Measurements from ENCODE around the gene ANAPC16. TPM values are rescaled to one million over a fixed set of nuclear protein-coding genes. Genes with fewer than 3 reads are reported as not detected.
A peak's percentile ranks its signal among the peaks of the same experiment; 100 is the strongest.

The ANAPC16 gene
- total RNA-seq, 1 donor from 2014 or later, result 54.4 TPM

DNA sequence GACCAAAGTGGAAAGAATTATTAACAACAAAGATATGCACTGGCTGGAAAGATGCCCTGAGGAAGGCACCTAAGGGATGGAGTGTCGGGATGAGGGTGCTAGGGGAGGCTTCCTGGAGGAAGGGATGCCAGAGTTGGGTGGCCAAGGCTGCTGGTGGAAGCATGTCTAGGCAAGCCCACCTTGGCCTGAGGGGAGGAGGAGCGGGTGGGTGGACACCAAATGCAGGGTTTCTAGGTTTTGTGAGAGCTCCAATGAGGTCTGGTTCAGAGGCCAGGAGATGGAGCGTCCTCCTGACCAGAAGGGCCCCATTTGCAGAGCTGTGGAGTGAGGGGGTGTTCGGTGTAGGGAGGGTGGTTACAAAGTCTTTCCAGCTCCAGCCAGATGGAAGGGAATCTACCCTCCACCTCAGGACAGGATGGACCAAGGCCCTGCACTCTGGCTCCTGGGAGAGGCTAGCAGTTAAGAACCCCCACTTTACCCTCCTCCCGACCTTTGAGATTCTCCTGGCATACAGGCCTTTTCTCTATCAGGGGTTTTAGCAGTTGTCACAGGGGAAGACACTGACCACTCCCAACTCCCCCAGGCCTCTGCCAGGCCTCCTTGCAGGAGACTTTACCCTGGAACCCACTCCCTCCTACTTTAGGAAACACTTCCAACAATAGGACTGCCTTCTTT, 54.9 kb downstream of the ANAPC16 start:
- TF ChIP-seq, protein P1, sequence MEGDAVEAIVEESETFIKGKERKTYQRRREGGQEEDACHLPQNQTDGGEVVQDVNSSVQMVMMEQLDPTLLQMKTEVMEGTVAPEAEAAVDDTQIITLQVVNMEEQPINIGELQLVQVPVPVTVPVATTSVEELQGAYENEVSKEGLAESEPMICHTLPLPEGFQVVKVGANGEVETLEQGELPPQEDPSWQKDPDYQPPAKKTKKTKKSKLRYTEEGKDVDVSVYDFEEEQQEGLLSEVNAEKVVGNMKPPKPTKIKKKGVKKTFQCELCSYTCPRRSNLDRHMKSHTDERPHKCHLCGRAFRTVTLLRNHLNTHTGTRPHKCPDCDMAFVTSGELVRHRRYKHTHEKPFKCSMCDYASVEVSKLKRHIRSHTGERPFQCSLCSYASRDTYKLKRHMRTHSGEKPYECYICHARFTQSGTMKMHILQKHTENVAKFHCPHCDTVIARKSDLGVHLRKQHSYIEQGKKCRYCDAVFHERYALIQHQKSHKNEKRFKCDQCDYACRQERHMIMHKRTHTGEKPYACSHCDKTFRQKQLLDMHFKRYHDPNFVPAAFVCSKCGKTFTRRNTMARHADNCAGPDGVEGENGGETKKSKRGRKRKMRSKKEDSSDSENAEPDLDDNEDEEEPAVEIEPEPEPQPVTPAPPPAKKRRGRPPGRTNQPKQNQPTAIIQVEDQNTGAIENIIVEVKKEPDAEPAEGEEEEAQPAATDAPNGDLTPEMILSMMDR (IDR thresholded peaks at IDR 0.05), result no peak
- H3K27ac Mint-ChIP-seq (ENCODE audit: unreplicated experiment), result peak overlapping the region; percentile 39
- no peak overlapping the region for H3K4me3 Mint-ChIP-seq (ENCODE audit: unreplicated experiment)
- peaks cover 13% of the 10 kb centered on the region for H3K36me3 Mint-ChIP-seq (ENCODE audit: low read depth)
- no peaks in the 10 kb centered on the region for H3K27me3 Mint-ChIP-seq (ENCODE audit: low read depth)
- peaks cover 27% of the 10 kb centered on the region for H3K4me1 Mint-ChIP-seq (ENCODE audit: low read depth)
- no peaks in the 10 kb centered on the region for H3K9me3 Mint-ChIP-seq (ENCODE audit: low read depth)
- no peak for DNase-seq (ENCODE audit: low spot score)

GRCh38 chr10:72272689-72273409, 57.0 kb downstream of the ANAPC16 start:
- peaks cover 41% of the 10 kb centered on the region for H3K4me1 Mint-ChIP-seq (ENCODE audit: low read depth)
- peak overlapping the region; percentile 100 for H3K27ac Mint-ChIP-seq (ENCODE audit: unreplicated experiment)
- no peaks in the 10 kb centered on the region for H3K27me3 Mint-ChIP-seq (ENCODE audit: low read depth)
- peaks cover 20% of the 10 kb centered on the region for H3K36me3 Mint-ChIP-seq (ENCODE audit: low read depth)
- peak overlapping the region; percentile 88 for H3K4me3 Mint-ChIP-seq (ENCODE audit: unreplicated experiment)
- DNase-seq (ENCODE audit: low spot score), result peak; percentile 97
- H3K9me3 Mint-ChIP-seq (ENCODE audit: low read depth), result no peaks in the 10 kb centered on the region
- TF ChIP-seq, protein P1 (IDR thresholded peaks at IDR 0.05), result peak; percentile 15

DNA sequence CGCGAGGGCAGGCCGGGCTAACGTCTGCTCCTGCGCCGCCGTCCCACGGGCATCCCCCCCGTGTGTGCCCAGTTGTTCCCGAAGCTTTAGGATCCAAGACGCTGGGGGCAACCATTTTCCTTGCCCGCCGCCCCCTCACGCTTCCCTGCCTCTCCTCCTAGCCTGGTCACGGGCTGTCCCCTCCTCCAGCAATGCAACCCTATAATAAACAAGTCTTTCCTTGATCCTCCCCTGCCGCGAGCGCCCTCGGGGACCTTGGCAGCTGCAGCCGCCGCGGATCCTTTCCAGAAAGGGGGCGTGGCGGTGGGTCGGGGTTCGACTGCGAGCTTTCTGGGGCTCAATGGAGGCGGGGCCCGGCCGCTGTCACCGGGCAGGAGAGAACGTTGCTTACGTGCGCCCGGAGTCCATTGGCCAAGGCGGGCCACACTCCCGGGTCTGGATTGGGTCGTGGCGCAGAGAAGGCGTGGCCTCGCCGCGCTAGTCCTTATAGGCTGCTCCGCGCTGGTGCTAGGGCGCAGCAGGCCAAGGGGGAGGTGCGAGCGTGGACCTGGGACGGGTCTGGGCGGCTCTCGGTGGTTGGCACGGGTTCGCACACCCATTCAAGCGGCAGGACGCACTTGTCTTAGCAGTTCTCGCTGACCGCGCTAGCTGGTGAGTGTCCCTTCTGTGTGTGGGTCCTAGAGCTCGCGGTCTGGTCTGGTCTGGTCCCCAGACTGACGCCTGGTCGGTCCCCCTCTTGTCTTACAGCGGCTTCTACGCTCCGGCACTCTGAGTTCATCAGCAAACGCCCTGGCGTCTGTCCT, 57.8 kb downstream of the ANAPC16 start, which contains the start of gene DDIT4:
DDIT4 (plus strand) TSS at position 515 of the 803 bp plus-strand sequence. CDS start 293 bp downstream, outside the sequence.
- Mint-ChIP-seq H3K4me1 (ENCODE audit: low read depth) (peaks cover 45% of the 10 kb centered on the region), H3K27ac (ENCODE audit: unreplicated experiment) (peak within 1 kb of the TSS; percentile 100), H3K9me3 (ENCODE audit: low read depth) (no peaks in the 10 kb centered on the region)

DNA sequence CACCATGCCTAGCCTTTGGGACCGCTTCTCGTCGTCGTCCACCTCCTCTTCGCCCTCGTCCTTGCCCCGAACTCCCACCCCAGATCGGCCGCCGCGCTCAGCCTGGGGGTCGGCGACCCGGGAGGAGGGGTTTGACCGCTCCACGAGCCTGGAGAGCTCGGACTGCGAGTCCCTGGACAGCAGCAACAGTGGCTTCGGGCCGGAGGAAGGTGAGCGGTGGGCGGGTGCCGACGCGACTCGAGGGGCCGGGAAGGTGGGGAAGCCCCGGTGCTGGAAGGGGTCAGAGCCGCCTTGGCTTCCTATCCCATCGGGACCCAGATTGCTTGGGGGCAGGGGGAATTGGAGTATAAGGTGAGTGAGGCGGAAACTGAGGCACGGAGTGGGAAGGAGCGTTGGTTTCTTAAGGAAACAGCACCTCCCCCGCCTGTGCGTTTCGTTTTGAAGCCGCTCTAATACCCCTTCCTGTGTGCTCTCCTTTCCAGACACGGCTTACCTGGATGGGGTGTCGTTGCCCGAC, 58.5 kb downstream of the ANAPC16 start:
- no peaks in the 10 kb centered on the region for H3K9me3 Mint-ChIP-seq (ENCODE audit: low read depth)

More for the DNA sequence above, 57.8 kb downstream of the ANAPC16 start, which contains the start of gene DDIT4:
- DNase-seq (ENCODE audit: low spot score), result peak; percentile 99
- H3K4me3 Mint-ChIP-seq (ENCODE audit: unreplicated experiment), result peak within 1 kb of the TSS; percentile 88
- H3K36me3 Mint-ChIP-seq (ENCODE audit: low read depth), result peaks cover 20% of the 10 kb centered on the region
- TF ChIP-seq, protein P1 (IDR thresholded peaks at IDR 0.05), result no peak
- H3K27me3 Mint-ChIP-seq (ENCODE audit: low read depth), result no peaks in the 10 kb centered on the region

More for the DNA sequence above, 58.5 kb downstream of the ANAPC16 start:
- Mint-ChIP-seq H3K27me3 (ENCODE audit: low read depth) (no peaks in the 10 kb centered on the region), H3K27ac (ENCODE audit: unreplicated experiment) (peak overlapping the region; percentile 100), H3K4me1 (ENCODE audit: low read depth) (peaks cover 45% of the 10 kb centered on the region), H3K36me3 (ENCODE audit: low read depth) (peaks cover 20% of the 10 kb centered on the region), H3K4me3 (ENCODE audit: unreplicated experiment) (peak overlapping the region; percentile 88)
- TF ChIP-seq, protein P1 (IDR thresholded peaks at IDR 0.05), result no peak
- peak; percentile 92 for DNase-seq (ENCODE audit: low spot score)
